Ovary (tissue), 9 donors: ENCODE results near the gene SGO2. TPM values are rescaled to one million over a fixed set of nuclear protein-coding genes. Genes with fewer than 3 reads are reported as not detected.

Experiments
- DNase-seq, 5 donors: peaks; one replicate each; pipeline ENCODE4 v3.0.0-alpha.2; 2019 to 2020
- H3K27ac ChIP-seq, 2 donors: fragments of 200-600 bp; one replicate each; pipeline versions ENCODE4 v1.5.1 to v1.8.0; 2019 to 2022
- H3K27me3 ChIP-seq: fragments of 200-600 bp; one replicate; pipeline ENCODE4 v1.8.0; 2022
- H3K36me3 ChIP-seq: fragments of 200-600 bp; sonication (generic); one replicate; pipeline ENCODE4 v1.5.1; 2019
- H3K4me1 ChIP-seq: one replicate; pipeline ENCODE4 v1.8.1; 2013; ENCODE audit warnings: mild to moderate bottlenecking, moderate library complexity; ENCODE audit not compliant: insufficient read depth
- H3K4me3 ChIP-seq: fragments of 200-600 bp; sonication (generic); one replicate; pipeline ENCODE4 v1.5.1; 2017
- H3K9me3 ChIP-seq, 2 donors: fragments of 200-600 bp in 1 of 2; sonication (generic) in 1 of 2; one replicate each; pipeline versions ENCODE4 v1.5.1 to v1.8.1; 2013 to 2019; ENCODE audit warnings: mild to moderate bottlenecking in 1 of 2, moderate library complexity in 1 of 2
- EP300 ChIP-seq: sonication (generic); formaldehyde crosslinking; IDR thresholded peaks from one replicate; pipeline ENCODE4 v1.6.1; 2017; ENCODE audit warnings: antibody characterized with exemption
- POLR2A ChIP-seq: fragments of 450-650 bp; IDR thresholded peaks from one replicate; pipeline ENCODE4 v1.6.1; 2017; ENCODE audit warnings: antibody characterized with exemption, mild to moderate bottlenecking, moderate library complexity
- WGBS, 3 donors: extraction: QIAGEN DNeasy Blood & Tissue Kit in 1 of 3; methylation state at CpG; one replicate each; pipeline versions ENCODE4 v1.1.5 to v1.1.7; 2013 to 2017; 5-methylcytosine and 5-hydroxymethylcytosine counted together
- intact Hi-C, 4 donors: fragments of 100-400 bp; cut with DNase I; formaldehyde crosslinking; loops; one replicate each; pipeline versions ENCODE4 v1.11.0 to v1.15.1; 2022 to 2023
- polyA plus RNA-seq, 2 donors: library from polyadenylated mRNA; stranded (reverse); fragments of 200-250 nt in 1 of 2; fragments of 350-450 nt in 1 of 2; fragmentation: Illumina TruSeq in 1 of 2; extraction: RNeasy Lipid Tissue Mini Kit (QIAGEN cat#74804) in 1 of 2; gene quantifications; one replicate each; pipeline ENCODE4 v1.2.3, GENCODE V29; 2013 to 2014
- total RNA-seq, 7 donors: library from RNA; depleted of rRNA in 2 of 7; stranded (reverse); fragments of >200 nt in 2 of 7; fragmentation: NEBNext Ultra II Directional in 3 of 7; extraction: Animal tissue kit (Norgen Biotek cat#: 25700) in 3 of 7; gene quantifications; one replicate each; pipeline versions ENCODE4 v1.1.0 to v1.2.4, GENCODE V29; 2016 to 2023
- TF ChIP-seq, protein P1 (sequence below), 3 donors: fragments of 450-650 bp in 2 of 3; fragments of 200-600 bp in 1 of 3; IDR thresholded peaks; one replicate each; pipeline versions ENCODE4 v1.5.1 to v1.8.0; 2016 to 2022; ENCODE audit warnings: antibody characterized with exemption in 3 of 3, mild to moderate bottlenecking in 1 of 3
- donor health status: DM: no; HTN: no; CAD: no; lungs with moderate emphysema.
- donor health status: DM: no; HTN: no; CAD: no.
- donor health status: Bipolar disorder and iron deficiency.
- donor health status: DM: yes; HTN: yes; CAD: no.
- donor health status: DM: no; HTN: no; CAD: no.
- donor health status: DM: yes; HTN: yes; CAD: no.

The SGO2 gene
- total and polyA plus RNA-seq, 9 donors = 1.8 to 4.4 (median 2.7) TPM

DNA sequence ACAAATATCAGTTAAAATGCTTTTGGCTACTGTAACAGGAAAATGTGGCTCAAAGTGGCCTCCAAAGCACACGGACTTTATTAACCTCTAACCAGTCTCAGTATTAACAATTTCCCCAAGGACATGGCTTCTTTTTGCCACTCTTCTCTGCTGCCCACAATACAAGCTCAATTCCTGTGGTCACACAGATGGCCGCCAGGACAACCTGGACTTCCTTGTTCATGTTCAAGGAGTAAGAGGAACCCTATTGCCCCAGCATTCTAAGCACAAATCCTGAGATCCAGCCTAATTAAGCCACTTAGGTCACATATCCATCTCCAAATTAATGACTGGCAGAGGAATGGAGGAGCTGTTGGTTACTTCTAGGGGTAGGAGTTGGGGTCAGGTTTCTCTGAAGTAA is 98.0 kb downstream of the SGO2 start:
- Histone ChIP-seq H3K36me3 (no peaks in the 10 kb centered on the region), H3K27me3 (no peaks in the 10 kb centered on the region), H3K4me3 (no peak overlapping the region), H3K4me1 (peaks cover 4% of the 10 kb centered on the region), H3K9me3 (no peaks in the 10 kb centered on the region), H3K27ac (no peak overlapping the region)
- TF ChIP-seq, protein P1, sequence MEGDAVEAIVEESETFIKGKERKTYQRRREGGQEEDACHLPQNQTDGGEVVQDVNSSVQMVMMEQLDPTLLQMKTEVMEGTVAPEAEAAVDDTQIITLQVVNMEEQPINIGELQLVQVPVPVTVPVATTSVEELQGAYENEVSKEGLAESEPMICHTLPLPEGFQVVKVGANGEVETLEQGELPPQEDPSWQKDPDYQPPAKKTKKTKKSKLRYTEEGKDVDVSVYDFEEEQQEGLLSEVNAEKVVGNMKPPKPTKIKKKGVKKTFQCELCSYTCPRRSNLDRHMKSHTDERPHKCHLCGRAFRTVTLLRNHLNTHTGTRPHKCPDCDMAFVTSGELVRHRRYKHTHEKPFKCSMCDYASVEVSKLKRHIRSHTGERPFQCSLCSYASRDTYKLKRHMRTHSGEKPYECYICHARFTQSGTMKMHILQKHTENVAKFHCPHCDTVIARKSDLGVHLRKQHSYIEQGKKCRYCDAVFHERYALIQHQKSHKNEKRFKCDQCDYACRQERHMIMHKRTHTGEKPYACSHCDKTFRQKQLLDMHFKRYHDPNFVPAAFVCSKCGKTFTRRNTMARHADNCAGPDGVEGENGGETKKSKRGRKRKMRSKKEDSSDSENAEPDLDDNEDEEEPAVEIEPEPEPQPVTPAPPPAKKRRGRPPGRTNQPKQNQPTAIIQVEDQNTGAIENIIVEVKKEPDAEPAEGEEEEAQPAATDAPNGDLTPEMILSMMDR (IDR thresholded peaks at IDR 0.05) = no peak
- no peak for TF ChIP-seq EP300
- no peak for TF ChIP-seq POLR2A
- no peak for DNase-seq
- intact Hi-C loops = no loop called here
- WGBS, 3 donors = 87 to 91% (median 88%) methylated on average over 2 of the region's 2 CpGs

DNA sequence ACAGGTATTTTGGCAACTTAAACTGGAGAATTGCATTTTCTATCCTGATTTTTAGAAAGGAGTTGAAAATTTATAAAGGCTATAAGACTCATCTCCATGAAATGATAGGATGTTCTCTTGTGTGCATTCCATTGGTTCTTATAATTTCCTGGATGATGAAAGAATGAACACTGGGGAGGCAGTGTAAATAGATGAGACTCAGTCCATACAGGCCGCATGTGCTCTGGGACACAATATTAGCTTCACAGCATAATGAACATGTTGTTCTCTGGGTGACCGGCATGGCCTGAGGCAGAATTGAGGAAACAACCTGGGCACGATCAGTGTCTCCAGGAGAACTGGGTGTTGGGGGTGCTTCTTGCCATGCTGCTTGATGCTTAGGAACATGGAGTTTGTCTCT is 98.7 kb downstream of the SGO2 start:
- Histone ChIP-seq H3K4me3 (no peak overlapping the region), H3K27me3 (no peaks in the 10 kb centered on the region), H3K9me3 (no peaks in the 10 kb centered on the region), H3K4me1 (no peaks in the 10 kb centered on the region), H3K36me3 (no peaks in the 10 kb centered on the region), H3K27ac (no peak overlapping the region)
- intact Hi-C loops = no loop called here
- DNase-seq = no peak
- 91 to 96% (median 95%) methylated on average over 3 of the region's 3 CpGs for WGBS, 3 donors
- no peak for TF ChIP-seq EP300
- TF ChIP-seq, protein P1 (IDR thresholded peaks at IDR 0.05) = no peak
- no peak for TF ChIP-seq POLR2A

DNA sequence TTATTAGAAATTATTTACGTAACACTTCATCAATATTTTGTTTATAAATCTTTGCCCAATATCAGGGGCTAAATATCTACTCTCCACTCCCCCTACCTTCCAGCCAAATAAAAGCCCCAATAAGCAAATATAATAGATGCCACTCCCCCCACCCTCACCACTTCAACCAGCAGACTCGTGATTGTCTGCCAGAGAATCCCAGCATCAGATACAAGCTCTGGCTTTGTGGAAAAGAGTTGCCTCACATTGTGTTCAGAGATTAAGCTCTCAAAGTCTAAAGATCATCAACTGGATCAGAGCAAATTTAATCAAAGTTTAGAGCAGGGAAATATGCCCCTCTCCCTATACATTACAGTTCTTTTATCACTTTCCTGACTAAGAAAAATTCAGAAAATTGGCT is 99.3 kb downstream of the SGO2 start:
- Histone ChIP-seq H3K4me3 (no peak overlapping the region), H3K27ac (no peak overlapping the region), H3K36me3 (no peaks in the 10 kb centered on the region), H3K9me3 (no peaks in the 10 kb centered on the region), H3K27me3 (no peaks in the 10 kb centered on the region), H3K4me1 (no peaks in the 10 kb centered on the region)
- no peak for DNase-seq
- intact Hi-C loops = no loop called here
- WGBS, 3 donors = 80 to 86% (median 82%) methylated on average over 2 of the region's 2 CpGs
- TF ChIP-seq EP300 = no peak
- no peak for TF ChIP-seq POLR2A
- TF ChIP-seq, protein P1 (IDR thresholded peaks at IDR 0.05) = no peak

DNA sequence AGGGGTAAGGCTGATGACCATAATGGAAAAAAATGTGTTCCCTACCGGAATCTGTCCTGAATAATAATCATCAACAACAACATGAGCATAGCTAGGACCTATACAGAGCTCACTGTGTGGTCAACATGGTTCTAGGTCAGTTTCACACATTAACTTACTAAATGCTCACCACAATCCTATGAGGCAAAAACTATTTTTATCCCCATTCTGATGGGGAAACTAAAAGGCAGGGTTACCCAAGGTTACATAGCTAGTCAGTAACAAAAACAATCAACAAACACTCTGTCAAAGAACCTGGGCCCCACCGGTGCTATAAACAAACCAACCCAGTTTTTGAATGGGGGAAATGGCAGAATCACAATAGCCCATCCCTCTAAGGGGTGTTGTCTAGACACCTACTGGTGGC is 100.0 kb downstream of the SGO2 start:
- no peaks in the 10 kb centered on the region for H3K4me1 ChIP-seq
- no peaks in the 10 kb centered on the region for H3K36me3 ChIP-seq
- no peaks in the 10 kb centered on the region for H3K27me3 ChIP-seq
- TF ChIP-seq, protein P1 (IDR thresholded peaks at IDR 0.05) = no peak
- TF ChIP-seq POLR2A (no peak), EP300 (no peak)
- H3K9me3 ChIP-seq = no peaks in the 10 kb centered on the region
- no peak overlapping the region for H3K4me3 ChIP-seq
- no peak overlapping the region for H3K27ac ChIP-seq
- intact Hi-C loops = no loop called here
- no peak for DNase-seq
- WGBS, 3 donors = 79 to 86% (median 80%) methylated on average over 2 of the region's 2 CpGs
